Astrocyte (in vitro differentiated cells and primary cell): ENCODE measurements around the gene PPP2R2B.

ENCODE experiments used
- EZH2 ChIP-seq: IDR thresholded peaks from 2 replicates; pipeline ENCODE4 v1.6.1; 2012; ENCODE audit warnings: mild to moderate bottlenecking, low read length, inconsistent platforms; ENCODE audit not compliant: insufficient read depth
- TF ChIP-seq, protein P1 (sequence below): IDR thresholded peaks from 2 replicates; pipeline ENCODE4 v1.5.1; 2011; ENCODE audit warnings: low read depth, mild to moderate bottlenecking, inconsistent platforms, low read length, moderate library complexity; ENCODE audit not compliant: insufficient read depth

DNA sequence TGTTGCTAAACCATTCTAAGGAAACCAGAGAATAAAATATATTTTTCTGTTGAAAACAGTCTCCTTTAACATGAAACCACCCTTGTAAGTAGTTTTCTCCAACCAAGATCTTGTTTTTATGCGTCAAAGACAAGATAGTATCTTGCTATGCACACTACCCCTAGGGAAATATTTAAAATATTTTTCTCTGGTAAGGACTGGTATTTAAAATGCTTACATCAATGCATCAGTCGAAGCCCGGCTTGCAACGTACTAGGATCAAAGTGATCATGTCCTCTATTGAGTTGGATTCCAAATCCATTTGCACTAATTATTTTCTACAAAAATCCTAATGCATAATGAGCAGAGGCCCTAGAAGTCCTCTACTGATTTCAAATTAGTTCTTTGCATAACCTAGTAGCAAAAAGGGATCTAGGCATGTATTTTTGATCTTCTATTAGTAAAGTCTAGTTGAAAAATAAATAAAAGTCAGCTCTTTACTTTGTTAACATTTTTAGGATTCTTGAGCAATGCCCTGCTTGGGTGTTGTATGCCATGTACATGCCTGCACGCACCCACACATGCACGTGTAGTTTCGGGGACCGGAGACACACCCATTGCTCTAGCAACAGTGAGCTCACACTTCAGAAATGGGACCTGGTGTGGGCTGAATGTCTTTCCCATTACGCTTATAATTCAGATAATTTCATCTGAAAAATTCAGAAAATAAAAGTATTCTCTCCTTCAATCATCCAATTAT is 197.5 kb downstream of the PPP2R2B start:
- TF ChIP-seq, protein P1, sequence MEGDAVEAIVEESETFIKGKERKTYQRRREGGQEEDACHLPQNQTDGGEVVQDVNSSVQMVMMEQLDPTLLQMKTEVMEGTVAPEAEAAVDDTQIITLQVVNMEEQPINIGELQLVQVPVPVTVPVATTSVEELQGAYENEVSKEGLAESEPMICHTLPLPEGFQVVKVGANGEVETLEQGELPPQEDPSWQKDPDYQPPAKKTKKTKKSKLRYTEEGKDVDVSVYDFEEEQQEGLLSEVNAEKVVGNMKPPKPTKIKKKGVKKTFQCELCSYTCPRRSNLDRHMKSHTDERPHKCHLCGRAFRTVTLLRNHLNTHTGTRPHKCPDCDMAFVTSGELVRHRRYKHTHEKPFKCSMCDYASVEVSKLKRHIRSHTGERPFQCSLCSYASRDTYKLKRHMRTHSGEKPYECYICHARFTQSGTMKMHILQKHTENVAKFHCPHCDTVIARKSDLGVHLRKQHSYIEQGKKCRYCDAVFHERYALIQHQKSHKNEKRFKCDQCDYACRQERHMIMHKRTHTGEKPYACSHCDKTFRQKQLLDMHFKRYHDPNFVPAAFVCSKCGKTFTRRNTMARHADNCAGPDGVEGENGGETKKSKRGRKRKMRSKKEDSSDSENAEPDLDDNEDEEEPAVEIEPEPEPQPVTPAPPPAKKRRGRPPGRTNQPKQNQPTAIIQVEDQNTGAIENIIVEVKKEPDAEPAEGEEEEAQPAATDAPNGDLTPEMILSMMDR, result no peak
- no peak for TF ChIP-seq EZH2
